Testis (tissue), 3 donors: Measurements from ENCODE around the gene THBD. TPM values are rescaled to one million over a fixed set of nuclear protein-coding genes. Genes with fewer than 3 reads are reported as not detected.

Experiments used
- DNase-seq: peaks from one replicate; pipeline ENCODE4 v3.0.0-alpha.2; 2019
- H3K27ac ChIP-seq, 2 donors: fragments of 200-600 bp; sonication (generic); one replicate each; pipeline ENCODE4 v1.5.1; 2019
- H3K27me3 ChIP-seq: fragments of 200-600 bp; sonication (generic); one replicate; pipeline ENCODE4 v1.5.1; 2019
- H3K36me3 ChIP-seq: fragments of 200-600 bp; sonication (generic); one replicate; pipeline ENCODE4 v1.5.1; 2017; ENCODE audit warnings: low read depth; ENCODE audit errors: missing control alignments
- H3K4me1 ChIP-seq: fragments of 200-600 bp; sonication (generic); one replicate; pipeline ENCODE4 v1.5.1; 2019
- H3K4me3 ChIP-seq, 2 donors: fragments of 200-600 bp; sonication (generic); one replicate each; pipeline ENCODE4 v1.5.1; 2017 to 2019
- H3K9me3 ChIP-seq: fragments of 200-600 bp; sonication (generic); one replicate; pipeline ENCODE4 v1.5.1; 2017
- CTCF ChIP-seq, 3 experiments: fragments of 450-650 bp in 2 of 3; fragments of 200-600 bp in 1 of 3; sonication (generic) in 1 of 3; IDR thresholded peaks; one replicate each; pipeline ENCODE4 v1.5.1; 2016 to 2019; ENCODE audit warnings: antibody characterized with exemption in 3 of 3, mild to moderate bottlenecking in 2 of 3, moderate library complexity in 1 of 3
- POLR2A ChIP-seq: fragments of 450-650 bp; IDR thresholded peaks from one replicate; pipeline ENCODE4 v1.6.1; 2017; ENCODE audit warnings: antibody characterized with exemption, mild to moderate bottlenecking, moderate library complexity
- WGBS, 2 donors: methylation state at CpG; one replicate each; pipeline ENCODE4 v1.1.5; 2018; 5-methylcytosine and 5-hydroxymethylcytosine counted together
- intact Hi-C: fragments of 100-400 bp; cut with DNase I; formaldehyde crosslinking; loops from one replicate; pipeline ENCODE4 v1.15.1; 2023; ENCODE audit warnings: low total_unique reads
- polyA plus RNA-seq: library from polyadenylated mRNA; stranded (reverse); fragments of 350-450 nt; fragmentation: Illumina TruSeq; extraction: RNeasy Lipid Tissue Mini Kit (QIAGEN cat#74804); gene quantifications from one replicate; pipeline ENCODE4 v1.2.3, GENCODE V29; 2014; ENCODE audit warnings: low read depth, low replicate concordance; ENCODE audit not compliant: insufficient read depth
- total RNA-seq, 2 donors: library from RNA; depleted of rRNA; stranded (reverse); fragments of >200 nt; gene quantifications; one replicate each; pipeline ENCODE4 v1.2.3, GENCODE V29; 2016

The THBD gene
- total and polyA plus RNA-seq, 3 donors from 2014 or later: 11.0 to 65.0 (median 22.4) TPM

DNA sequence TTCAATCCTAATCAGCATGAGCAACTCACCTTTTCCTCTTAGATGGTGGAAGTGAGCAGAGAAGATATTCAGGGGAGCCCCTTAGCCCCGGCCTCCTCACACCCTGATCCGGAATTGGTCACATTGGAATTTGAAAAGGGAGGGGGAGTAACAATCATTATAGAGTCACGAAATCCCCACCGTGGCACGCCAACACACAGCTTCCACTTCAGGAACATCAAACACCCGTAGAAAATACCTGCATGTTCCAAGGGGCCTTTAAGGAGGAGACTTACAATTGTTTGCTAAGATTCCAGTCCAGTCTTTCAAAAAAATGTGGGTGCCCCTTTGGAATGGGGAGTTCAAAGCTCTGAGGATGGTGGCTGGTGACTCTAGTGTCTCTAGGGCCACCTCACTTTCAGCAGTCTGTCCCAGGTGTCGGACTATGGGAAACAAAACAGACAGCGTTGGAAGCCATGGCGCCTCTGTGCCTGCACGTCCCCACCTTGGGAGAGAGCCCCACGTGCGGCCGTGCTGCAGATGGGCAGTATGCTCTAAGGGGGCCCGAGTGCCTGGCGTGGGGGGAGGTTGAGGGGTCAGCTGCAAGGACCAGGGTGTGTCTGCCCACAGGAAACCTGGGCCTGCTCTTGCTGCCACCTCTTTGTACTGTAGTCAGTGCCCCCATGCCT is 34.2 kb upstream of the THBD start:
- 69 to 83% methylated on average over 14 to 15 of the region's 15 CpGs for WGBS, 2 donors
- intact Hi-C loops: no loop called here
- Histone ChIP-seq H3K4me1 (peaks cover 26% of the 10 kb centered on the region), H3K4me3 (peak overlapping the region in 1 of 2 donors; percentile 56), H3K27me3 (no peaks in the 10 kb centered on the region), H3K36me3 (no peaks in the 10 kb centered on the region), H3K9me3 (no peaks in the 10 kb centered on the region), H3K27ac (peak overlapping the region; percentile 47 to 91)
- no peak for DNase-seq
- TF ChIP-seq POLR2A (no peak), CTCF (IDR thresholded peaks at IDR 0.05) (no peak)

GRCh38 chr20:23082846-23083552 is 33.5 kb upstream of the THBD start:
- Histone ChIP-seq H3K27me3 (no peaks in the 10 kb centered on the region), H3K9me3 (no peaks in the 10 kb centered on the region), H3K4me1 (peaks cover 26% of the 10 kb centered on the region), H3K36me3 (no peaks in the 10 kb centered on the region), H3K27ac (peak overlapping the region; percentile 47 to 91), H3K4me3 (peak overlapping the region in 1 of 2 donors; percentile 56)
- intact Hi-C loops: no loop called here
- 53 to 60% methylated on average over 9 of the region's 9 CpGs for WGBS, 2 donors
- no peak for TF ChIP-seq POLR2A
- no peak for TF ChIP-seq CTCF (IDR thresholded peaks at IDR 0.05)
- peak; percentile 41 for DNase-seq

- Histone ChIP-seq H3K4me3 (no peak overlapping the region), H3K9me3 (no peaks in the 10 kb centered on the region), H3K27me3 (no peaks in the 10 kb centered on the region), H3K27ac (no peak overlapping the region), H3K36me3 (no peaks in the 10 kb centered on the region), H3K4me1 (peaks cover 14% of the 10 kb centered on the region)
- 76 to 84% methylated on average over 8 to 9 of the region's 9 CpGs for WGBS, 2 donors
- TF ChIP-seq CTCF (IDR thresholded peaks at IDR 0.05) (no peak), POLR2A (no peak)
- DNase-seq: no peak
- intact Hi-C loops: no loop called here
These were observed 31.9 kb upstream of the THBD start for GRCh38 chr20:23081263-23081819.

- H3K27me3 ChIP-seq: no peaks in the 10 kb centered on the region
- TF ChIP-seq POLR2A (no peak), CTCF (IDR thresholded peaks at IDR 0.05) (no peak)
- H3K4me3 ChIP-seq: no peak overlapping the region
- H3K27ac ChIP-seq: no peak overlapping the region
- intact Hi-C loops: no loop called here
- peaks cover 8% of the 10 kb centered on the region for H3K4me1 ChIP-seq
- H3K9me3 ChIP-seq: no peaks in the 10 kb centered on the region
- no peak for DNase-seq
- no peaks in the 10 kb centered on the region for H3K36me3 ChIP-seq
- 82 to 84% methylated on average over 10 of the region's 10 CpGs for WGBS, 2 donors
These were observed 31.0 kb upstream of the THBD start for GRCh38 chr20:23080521-23080920.
